ENCODE data around the gene RAPGEF4. TPM values are rescaled to one million over a fixed set of nuclear protein-coding genes. Genes with fewer than 3 reads are reported as not detected.

The RAPGEF4 gene
- total RNA-seq, 1 experiment from 2014 or later = 1.4 TPM

DNA sequence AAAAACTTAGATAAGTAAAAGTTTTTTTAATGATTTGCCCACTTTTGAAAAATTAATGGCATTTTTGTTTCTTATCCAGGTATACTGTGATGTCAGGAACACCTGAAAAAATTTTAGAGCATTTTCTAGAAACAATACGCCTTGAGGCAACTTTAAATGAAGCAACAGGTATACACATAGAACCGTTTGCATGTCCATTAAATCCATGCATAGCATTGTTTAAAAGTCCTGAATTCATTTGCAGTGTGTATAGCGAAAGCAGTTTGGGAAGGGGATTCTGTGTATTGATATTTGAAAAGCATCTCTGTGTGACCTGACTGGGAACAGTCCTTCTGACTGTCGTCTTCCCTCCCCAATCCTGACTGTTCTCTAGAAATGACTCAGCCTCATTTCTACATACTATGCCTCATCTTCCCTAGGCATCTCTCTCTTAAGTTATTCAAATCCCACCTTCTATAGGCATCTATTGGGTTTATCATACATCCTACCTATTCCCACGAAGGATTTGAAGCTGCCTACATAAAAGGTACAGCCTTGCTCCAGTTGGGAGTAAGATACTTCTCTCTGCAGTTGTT, 260.8 kb downstream of the RAPGEF4 start:
- H3K9me3 ChIP-seq (ENCODE audit: control insufficient read depth, low read depth, low read length) = no peaks in the 10 kb centered on the region
- H2BK20ac ChIP-seq (ENCODE audit: low read depth, low read length, poor library complexity, severe bottlenecking) = no peak overlapping the region
- H3K4ac ChIP-seq (ENCODE audit: low read depth, low read length) = no peak overlapping the region
- H4K20me1 ChIP-seq (ENCODE audit: control insufficient read depth, insufficient read depth, insufficient read length) = no peaks in the 10 kb centered on the region
- no peak overlapping the region for H2AK5ac ChIP-seq (ENCODE audit: insufficient read length, low read length)
- Mint-ChIP-seq H3K4me3 (no peak overlapping the region), H3K27me3 (ENCODE audit: low read depth) (no peaks in the 10 kb centered on the region; the same call in 1 of the 2 replicates), H3K4me1 (peaks cover 5 to 20% of the 10 kb centered on the region in 2 experiments), H3K27ac (no peak overlapping the region), H3K9me3 (no peaks in the 10 kb centered on the region; a peak in 1 of 5 replicates), H3K36me3 (ENCODE audit: insufficient read depth in 1 of 3, low read depth in 3 of 3) (no peaks in the 10 kb centered on the region)
- DNase-seq = no peak
- H3K14ac ChIP-seq (ENCODE audit: insufficient read depth, low read length) = no peak overlapping the region
- H3T11ph ChIP-seq (ENCODE audit: low read length) = no peak overlapping the region
- no peak overlapping the region for H3K27ac ChIP-seq (ENCODE audit: insufficient read length, low read depth, low read length)
- no peaks in the 10 kb centered on the region for H3K79me1 ChIP-seq (ENCODE audit: insufficient read depth, low read depth, low read length, poor library complexity, severe bottlenecking)
- no peak overlapping the region for H2BK120ac ChIP-seq (ENCODE audit: low read depth, low read length, poor library complexity, severe bottlenecking)
- no peak overlapping the region for H2AFZ ChIP-seq (ENCODE audit: low read length)
- no peak overlapping the region for H4K5ac ChIP-seq (ENCODE audit: insufficient read length, low read depth, low read length)
- no peak overlapping the region for H4K8ac ChIP-seq (replicated peaks; ENCODE audit: insufficient read length, low read depth, low read length)
- H2BK5ac ChIP-seq (ENCODE audit: insufficient read length, low read length) = no peak overlapping the region
- H3K4me1 ChIP-seq (ENCODE audit: insufficient read depth, low read length) = no peaks in the 10 kb centered on the region
- WGBS (ENCODE audit: extremely low coverage, insufficient read length, low lambda C conversion rate) = no CpG with 5 or more reads among the region's 5 CpGs
- TF ChIP-seq CTCF (conservative IDR thresholded peaks at IDR 0.05) = no peak
- H2BK12ac ChIP-seq (ENCODE audit: insufficient read length, low read depth, low read length) = no peak overlapping the region
- no peak overlapping the region for H2BK15ac ChIP-seq (ENCODE audit: low read depth, low read length)
- H3K23me2 ChIP-seq (ENCODE audit: insufficient read length, low read depth, low read length, poor library complexity, severe bottlenecking) = no peaks in the 10 kb centered on the region
- H3K79me2 ChIP-seq (ENCODE audit: insufficient read depth, low read length) = no peaks in the 10 kb centered on the region
- H3K27me3 ChIP-seq (ENCODE audit: insufficient read depth, low read length) = no peaks in the 10 kb centered on the region
- H3K56ac ChIP-seq (ENCODE audit: insufficient read length, low read depth, low read length) = no peak overlapping the region
- no peak overlapping the region for H3K18ac ChIP-seq (ENCODE audit: insufficient read length, low read depth, low read length)
- H3K23ac ChIP-seq (ENCODE audit: insufficient read length, low read depth, low read length) = no peak overlapping the region
- no peak overlapping the region for H4K91ac ChIP-seq (ENCODE audit: insufficient read length, low read depth, low read length)
- H3K9ac ChIP-seq (ENCODE audit: extremely low read depth, insufficient read length, low read length) = no peak overlapping the region
- H3K4me2 ChIP-seq (ENCODE audit: insufficient read depth, insufficient read length, low read length) = no peak overlapping the region
